BLaER1 (cell line): ENCODE results near the gene METRN.

ENCODE experiments used
- H3K27ac ChIP-seq: shearing (Covaris generic); formaldehyde crosslinking; 2 replicates; pipeline ENCODE4 v1.8.1; 2022
- H3K27me3 ChIP-seq: shearing (Covaris generic); formaldehyde crosslinking; 2 replicates; pipeline ENCODE4 v1.8.1; 2022
- H3K36me3 ChIP-seq: shearing (Covaris generic); formaldehyde crosslinking; 2 replicates; pipeline ENCODE4 v1.8.1; 2022
- H3K4me1 ChIP-seq: shearing (Covaris generic); formaldehyde crosslinking; 2 replicates; pipeline ENCODE4 v1.8.1; 2022
- H3K4me2 ChIP-seq: shearing (Covaris generic); formaldehyde crosslinking; 2 replicates; pipeline ENCODE4 v1.8.1; 2022
- H3K4me3 ChIP-seq: shearing (Covaris generic); formaldehyde crosslinking; 2 replicates; pipeline ENCODE4 v1.8.1; 2022
- H3K9ac ChIP-seq: shearing (Covaris generic); formaldehyde crosslinking; 2 replicates; pipeline ENCODE4 v1.8.1; 2022
- H3K9me3 ChIP-seq: shearing (Covaris generic); formaldehyde crosslinking; 2 replicates; pipeline ENCODE4 v1.8.1; 2022
- H4K20me1 ChIP-seq: shearing (Covaris generic); formaldehyde crosslinking; 2 replicates; pipeline ENCODE4 v1.8.1; 2022
- Cebpa-rat ChIP-seq: shearing (Covaris generic); IDR thresholded peaks from 2 replicates; pipeline ENCODE4 v1.8.1; 2022

The METRN gene

GRCh38 chr16:764848-765487, 50.0 kb downstream of the METRN start:
- Histone ChIP-seq H3K4me3 (no peak overlapping the region), H3K4me1 (peaks cover 28% of the 10 kb centered on the region), H3K9ac (no peak overlapping the region), H3K27me3 (no peaks in the 10 kb centered on the region), H3K27ac (no peak overlapping the region), H3K36me3 (no peaks in the 10 kb centered on the region), H3K9me3 (no peaks in the 10 kb centered on the region), H3K4me2 (no peak overlapping the region), H4K20me1 (no peaks in the 10 kb centered on the region)
- TF ChIP-seq Cebpa-rat, result no peak

GRCh38 chr16:765488-765865, 50.6 kb downstream of the METRN start:
- no peak overlapping the region for H3K4me2 ChIP-seq
- H3K36me3 ChIP-seq, result no peaks in the 10 kb centered on the region
- H3K9ac ChIP-seq, result no peak overlapping the region
- TF ChIP-seq Cebpa-rat, result no peak
- H3K27ac ChIP-seq, result no peak overlapping the region
- H3K4me1 ChIP-seq, result peaks cover 28% of the 10 kb centered on the region
- H4K20me1 ChIP-seq, result no peaks in the 10 kb centered on the region
- no peak overlapping the region for H3K4me3 ChIP-seq
- no peaks in the 10 kb centered on the region for H3K27me3 ChIP-seq
- no peaks in the 10 kb centered on the region for H3K9me3 ChIP-seq

GRCh38 chr16:766008-766819, 51.3 kb downstream of the METRN start:
- Histone ChIP-seq H3K27me3 (no peaks in the 10 kb centered on the region), H3K27ac (no peak overlapping the region), H3K4me3 (no peak overlapping the region), H3K4me2 (no peak overlapping the region), H3K36me3 (no peaks in the 10 kb centered on the region), H3K4me1 (peaks cover 20% of the 10 kb centered on the region), H3K9me3 (no peaks in the 10 kb centered on the region), H3K9ac (no peak overlapping the region), H4K20me1 (no peaks in the 10 kb centered on the region)
- no peak for TF ChIP-seq Cebpa-rat

GRCh38 chr16:766820-767640, 52.1 kb downstream of the METRN start:
- TF ChIP-seq Cebpa-rat, result no peak
- Histone ChIP-seq H3K4me2 (no peak overlapping the region), H4K20me1 (no peaks in the 10 kb centered on the region), H3K27ac (no peak overlapping the region), H3K36me3 (no peaks in the 10 kb centered on the region), H3K9ac (no peak overlapping the region), H3K27me3 (no peaks in the 10 kb centered on the region), H3K9me3 (no peaks in the 10 kb centered on the region), H3K4me1 (peaks cover 12% of the 10 kb centered on the region), H3K4me3 (no peak overlapping the region)

- no peaks in the 10 kb centered on the region for H3K36me3 ChIP-seq
- H3K4me3 ChIP-seq, result no peak overlapping the region
- H3K9ac ChIP-seq, result no peak overlapping the region
- TF ChIP-seq Cebpa-rat, result no peak
- no peak overlapping the region for H3K27ac ChIP-seq
- H3K4me1 ChIP-seq, result peaks cover 5% of the 10 kb centered on the region; the same call in 1 of the 2 replicates
- no peaks in the 10 kb centered on the region for H4K20me1 ChIP-seq
- H3K9me3 ChIP-seq, result no peaks in the 10 kb centered on the region
- H3K27me3 ChIP-seq, result no peaks in the 10 kb centered on the region
- H3K4me2 ChIP-seq, result no peak overlapping the region
Measured at GRCh38 chr16:767743-768235, 52.9 kb downstream of the METRN start.

GRCh38 chr16:768428-768827, 53.5 kb downstream of the METRN start:
- TF ChIP-seq Cebpa-rat, result no peak
- no peak overlapping the region for H3K9ac ChIP-seq
- no peak overlapping the region for H3K27ac ChIP-seq
- no peaks in the 10 kb centered on the region for H3K27me3 ChIP-seq
- no peaks in the 10 kb centered on the region for H3K9me3 ChIP-seq
- H3K4me1 ChIP-seq, result no peaks in the 10 kb centered on the region
- no peaks in the 10 kb centered on the region for H3K36me3 ChIP-seq
- H3K4me2 ChIP-seq, result no peak overlapping the region
- H3K4me3 ChIP-seq, result no peak overlapping the region
- no peaks in the 10 kb centered on the region for H4K20me1 ChIP-seq
